Gastrocnemius medialis (tissue), 4 donors: ENCODE data around the gene BORA. TPM values are rescaled to one million over a fixed set of nuclear protein-coding genes. Genes with fewer than 3 reads are reported as not detected.

Experiments used
- ATAC-seq, 2 donors: fragments of 150-250 bp; one replicate each; pipeline ENCODE4 v1.9.1; 2016
- DNase-seq, 2 donors: peaks; one replicate each; pipeline ENCODE4 v3.0.0-alpha.2; 2019
- H3K27ac ChIP-seq, 4 donors: fragments of 200-600 bp; sonication (generic); 1 replicate in 1 of 4; 2 replicates in 3 of 4; pipeline ENCODE4 v1.5.1; 2016 to 2018; ENCODE audit warnings: mild to moderate bottlenecking in 2 of 4, moderate library complexity in 1 of 4
- H3K27me3 ChIP-seq, 3 donors: fragments of 200-600 bp; sonication (generic) in 2 of 3; 1 replicate in 1 of 3; 2 replicates in 2 of 3; pipeline versions ENCODE4 v1.5.1 to v1.6.0; 2016 to 2019; ENCODE audit warnings: mild to moderate bottlenecking in 1 of 3, moderate library complexity in 1 of 3
- H3K36me3 ChIP-seq, 2 donors: fragments of 200-600 bp; sonication (generic) in 1 of 2; one replicate each; pipeline ENCODE4 v1.5.1; 2017 to 2018
- H3K4me1 ChIP-seq, 2 donors: fragments of 200-600 bp; sonication (generic) in 1 of 2; one replicate each; pipeline ENCODE4 v1.5.1; 2016 to 2017; ENCODE audit warnings: mild to moderate bottlenecking in 2 of 2
- H3K4me3 ChIP-seq, 4 donors: fragments of 200-600 bp; sonication (generic) in 3 of 4; 1 replicate in 1 of 4; 2 replicates in 3 of 4; pipeline ENCODE4 v1.5.1; 2016 to 2019; ENCODE audit warnings: mild to moderate bottlenecking in 2 of 4
- H3K9me3 ChIP-seq, 3 donors: fragments of 200-600 bp; sonication (generic) in 2 of 3; 1 replicate in 1 of 3; 2 replicates in 2 of 3; pipeline ENCODE4 v1.5.1; 2016 to 2019
- CTCF ChIP-seq, 5 experiments: fragments of 450-650 bp in 3 of 5; fragments of 200-600 bp in 2 of 5; sonication (generic) in 2 of 5; IDR thresholded peaks in 4 of 5; conservative IDR thresholded peaks in 1 of 5; 1 replicate in 4 of 5; 2 replicates in 1 of 5; pipeline ENCODE4 v1.5.1; 2016 to 2019; ENCODE audit warnings: antibody characterized with exemption in 5 of 5, mild to moderate bottlenecking in 3 of 5, moderate library complexity in 3 of 5
- POLR2A ChIP-seq, 2 donors: fragments of 450-650 bp; IDR thresholded peaks; one replicate each; pipeline ENCODE4 v1.6.1; 2017; ENCODE audit warnings: antibody characterized with exemption in 2 of 2, mild to moderate bottlenecking in 2 of 2, moderate library complexity in 2 of 2
- in situ Hi-C, 4 donors: fragments of 200-750 bp; cut with MboI; loops; one replicate each; pipeline versions ENCODE4 v1.15.0 to v1.8.0; 2017; ENCODE audit warnings: low sequenced_read_pairs in 4 of 4
- intact Hi-C: fragments of 100-400 bp; cut with DNase I; formaldehyde crosslinking; loops from one replicate; pipeline ENCODE4 v1.15.1; 2023; ENCODE audit warnings: low total_unique reads
- total RNA-seq, 4 donors: library from RNA; depleted of rRNA; stranded (reverse); fragments of >200 nt; gene quantifications; one replicate each; pipeline versions ENCODE4 v1.1.0 to v1.2.3, GENCODE V29; 2016

The BORA gene
- total RNA-seq, 4 donors from 2014 or later = 0.97 to 4.0 (median 1.4) TPM

- Histone ChIP-seq H3K27me3 (no peaks in the 10 kb centered on the region), H3K4me1 (no peaks in the 10 kb centered on the region), H3K9me3 (no peaks in the 10 kb centered on the region), H3K36me3 (peaks cover 5 to 85% of the 10 kb centered on the region in 2 donors), H3K4me3 (no peak overlapping the region), H3K27ac (no peak overlapping the region)
- intact Hi-C loops = no loop called here
- TF ChIP-seq CTCF (IDR thresholded peaks at IDR 0.05 in 4 of 5, conservative IDR thresholded peaks at IDR 0.05 in 1 of 5) (no peak), POLR2A (IDR thresholded peaks at IDR 0.05) (no peak)
- in situ Hi-C loops = no loop called here
- DNase-seq = no peak
- no peak for ATAC-seq
Measured at GRCh38 chr13:72760189-72760588, 32.5 kb downstream of the BORA start.

GRCh38 chr13:72763411-72763810 is 35.7 kb downstream of the BORA start:
- Histone ChIP-seq H3K27me3 (no peaks in the 10 kb centered on the region), H3K36me3 (peaks cover 5 to 97% of the 10 kb centered on the region in 2 donors), H3K4me3 (no peak overlapping the region), H3K9me3 (no peaks in the 10 kb centered on the region), H3K4me1 (no peaks in the 10 kb centered on the region), H3K27ac (no peak overlapping the region)
- intact Hi-C loops (no loop called here), in situ Hi-C loops (no loop called here)
- DNase-seq (no peak), ATAC-seq (no peak)
- TF ChIP-seq POLR2A (IDR thresholded peaks at IDR 0.05) (no peak), CTCF (IDR thresholded peaks at IDR 0.05 in 4 of 5, conservative IDR thresholded peaks at IDR 0.05 in 1 of 5) (no peak)

GRCh38 chr13:72774019-72774418 is 46.3 kb downstream of the BORA start:
- intact Hi-C loops (no loop called here), in situ Hi-C loops (no loop called here)
- Histone ChIP-seq H3K4me3 (no peak overlapping the region), H3K4me1 (no peaks in the 10 kb centered on the region), H3K36me3 (peaks cover 18 to 93% of the 10 kb centered on the region in 2 donors), H3K27me3 (no peaks in the 10 kb centered on the region), H3K27ac (no peak overlapping the region), H3K9me3 (no peaks in the 10 kb centered on the region)
- TF ChIP-seq POLR2A (IDR thresholded peaks at IDR 0.05) = no peak
- TF ChIP-seq CTCF (IDR thresholded peaks at IDR 0.05 in 4 of 5, conservative IDR thresholded peaks at IDR 0.05 in 1 of 5) = no peak
- ATAC-seq = no peak
- DNase-seq = no peak

DNA sequence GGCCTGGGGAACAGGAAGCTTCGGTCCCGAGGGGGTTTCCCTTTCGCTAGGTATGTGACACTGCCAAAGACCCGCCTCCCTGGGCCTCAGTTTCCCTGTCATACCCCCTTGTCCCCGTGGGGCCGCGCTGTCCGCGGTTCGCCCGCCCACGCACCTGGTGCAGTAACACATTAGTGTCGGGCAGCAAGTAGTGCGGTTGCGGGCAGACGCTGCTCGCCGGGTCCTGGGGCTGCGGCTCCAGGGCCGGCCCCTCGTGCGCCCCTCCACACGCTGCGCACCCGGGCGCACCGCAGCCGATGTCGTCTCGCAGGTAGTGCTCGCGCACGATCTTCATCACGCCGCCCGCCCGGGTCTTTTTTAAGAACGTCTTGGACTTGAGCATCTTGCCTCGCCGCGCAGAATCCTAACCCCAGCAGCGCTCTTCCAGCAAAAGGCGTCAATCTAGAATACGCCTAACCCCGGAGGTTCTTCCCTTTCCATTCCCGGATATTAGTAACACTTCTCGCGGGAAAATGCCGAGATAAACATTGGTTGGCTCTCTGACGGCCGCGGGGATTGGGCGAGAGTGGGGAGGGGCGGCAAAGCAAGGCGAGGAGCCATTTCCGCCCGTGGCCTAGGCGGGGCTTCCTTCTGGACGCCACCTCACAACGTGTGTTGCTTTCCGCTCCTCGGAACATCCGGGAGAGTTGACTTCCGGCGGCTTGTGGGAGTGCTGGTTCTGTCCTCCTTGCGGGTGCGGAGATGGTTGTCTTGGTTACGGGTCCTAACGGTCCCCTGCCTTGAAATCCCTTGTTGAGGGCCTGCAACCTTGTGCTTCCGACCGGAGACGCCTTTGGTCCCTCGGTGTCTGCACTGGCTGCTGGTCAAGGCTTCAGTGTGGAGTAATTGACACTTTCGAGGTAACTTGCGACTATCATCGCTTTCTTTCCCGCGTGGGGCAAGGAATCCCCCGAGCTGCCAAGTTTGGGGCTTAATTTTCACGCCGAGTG is 54.0 kb downstream of the BORA start, which contains the start of the genes DIS3 and PIBF1:
Gene DIS3, minus strand, starts transcription at position 450 of the 989 bp plus-strand sequence. Its CDS starts 68 bp downstream, at position 382.
Gene PIBF1, plus strand, starts transcription at position 683 of the 989 bp plus-strand sequence. CDS start 1,337 bp downstream, outside the sequence.
- peak within 1 kb of the TSS; percentile 86 to 91 (median 88) for H3K27ac ChIP-seq
- in situ Hi-C loops = loop anchor here in 1 of 4 donors (5.0 kb wide), 1 partner anchor 54 kb away; the partner anchor contains the start of genes BORA and MZT1
- no peaks in the 10 kb centered on the region for H3K9me3 ChIP-seq
- peak; percentile 96 for DNase-seq
- H3K4me3 ChIP-seq = peak within 1 kb of the TSS; percentile 76 to 89 (median 86)
- peak; percentile 99 to 100 for ATAC-seq
- peaks cover 26 to 27% of the 10 kb centered on the region in 2 donors for H3K4me1 ChIP-seq
- H3K27me3 ChIP-seq = no peaks in the 10 kb centered on the region
- TF ChIP-seq POLR2A (IDR thresholded peaks at IDR 0.05) = peak; percentile 77 to 83
- TF ChIP-seq CTCF (IDR thresholded peaks at IDR 0.05 in 4 of 5, conservative IDR thresholded peaks at IDR 0.05 in 1 of 5) = peak in 2 of 5 experiments; percentile 13 to 23
- intact Hi-C loops = loop anchor here (1.0 to 10.0 kb wide), 2 partner anchors 54 to 273 kb away; partner anchors contain the start of genes BORA, KLF5 and MZT1
- peaks cover 0 to 28% of the 10 kb centered on the region in 2 donors for H3K36me3 ChIP-seq
